ENCODE measurements around the gene SCYL1. TPM values are rescaled to one million over a fixed set of nuclear protein-coding genes. Genes with fewer than 3 reads are reported as not detected.
A peak's percentile ranks its signal among the peaks of the same experiment; 100 is the strongest.

Gene SCYL1
- total RNA-seq, 1 donor from 2014 or later = 80.0 TPM

GRCh38 chr11:65584106-65584505, 59.2 kb downstream of the SCYL1 start:
- no peak for TF ChIP-seq CTCF (IDR thresholded peaks at IDR 0.05; ENCODE audit: partially characterized antibody, unreplicated experiment)
- DNase-seq = no peak
- no peak overlapping the region for H3K4me3 Mint-ChIP-seq (ENCODE audit: unreplicated experiment)
- H3K9me3 Mint-ChIP-seq (ENCODE audit: unreplicated experiment) = peaks cover 10% of the 10 kb centered on the region
- H3K4me1 Mint-ChIP-seq (ENCODE audit: low read depth, unreplicated experiment) = peaks cover 10% of the 10 kb centered on the region
- peaks cover 20% of the 10 kb centered on the region for H3K27me3 Mint-ChIP-seq (ENCODE audit: unreplicated experiment)
- H3K36me3 Mint-ChIP-seq (ENCODE audit: unreplicated experiment) = no peaks in the 10 kb centered on the region
- no peak overlapping the region for H3K27ac Mint-ChIP-seq (ENCODE audit: unreplicated experiment)

- DNase-seq = no peak
- Mint-ChIP-seq H3K9me3 (ENCODE audit: unreplicated experiment) (peaks cover 9% of the 10 kb centered on the region), H3K4me1 (ENCODE audit: low read depth, unreplicated experiment) (peaks cover 10% of the 10 kb centered on the region), H3K27ac (ENCODE audit: unreplicated experiment) (no peak overlapping the region), H3K27me3 (ENCODE audit: unreplicated experiment) (peaks cover 22% of the 10 kb centered on the region), H3K36me3 (ENCODE audit: unreplicated experiment) (no peaks in the 10 kb centered on the region), H3K4me3 (ENCODE audit: unreplicated experiment) (no peak overlapping the region)
- no peak for TF ChIP-seq CTCF (IDR thresholded peaks at IDR 0.05; ENCODE audit: partially characterized antibody, unreplicated experiment)
These were observed 59.9 kb downstream of the SCYL1 start for GRCh38 chr11:65584723-65585171.

- no peak for TF ChIP-seq CTCF (IDR thresholded peaks at IDR 0.05; ENCODE audit: partially characterized antibody, unreplicated experiment)
- Mint-ChIP-seq H3K4me3 (ENCODE audit: unreplicated experiment) (no peak overlapping the region), H3K27ac (ENCODE audit: unreplicated experiment) (peak overlapping the region; percentile 28), H3K9me3 (ENCODE audit: unreplicated experiment) (peaks cover 10% of the 10 kb centered on the region), H3K4me1 (ENCODE audit: low read depth, unreplicated experiment) (peaks cover 12% of the 10 kb centered on the region), H3K27me3 (ENCODE audit: unreplicated experiment) (peaks cover 23% of the 10 kb centered on the region), H3K36me3 (ENCODE audit: unreplicated experiment) (no peaks in the 10 kb centered on the region)
- DNase-seq = no peak
These were observed 60.7 kb downstream of the SCYL1 start for GRCh38 chr11:65585396-65586246.

- Mint-ChIP-seq H3K36me3 (ENCODE audit: unreplicated experiment) (no peaks in the 10 kb centered on the region), H3K27me3 (ENCODE audit: unreplicated experiment) (peaks cover 25% of the 10 kb centered on the region), H3K4me1 (ENCODE audit: low read depth, unreplicated experiment) (peaks cover 14% of the 10 kb centered on the region), H3K9me3 (ENCODE audit: unreplicated experiment) (peaks cover 9% of the 10 kb centered on the region), H3K27ac (ENCODE audit: unreplicated experiment) (peak overlapping the region; percentile 57), H3K4me3 (ENCODE audit: unreplicated experiment) (no peak overlapping the region)
- DNase-seq = no peak
- no peak for TF ChIP-seq CTCF (IDR thresholded peaks at IDR 0.05; ENCODE audit: partially characterized antibody, unreplicated experiment)
These were observed 61.4 kb downstream of the SCYL1 start for GRCh38 chr11:65586247-65586630.

- H3K27ac Mint-ChIP-seq (ENCODE audit: unreplicated experiment) = peak overlapping the region; percentile 57
- H3K27me3 Mint-ChIP-seq (ENCODE audit: unreplicated experiment) = peaks cover 25% of the 10 kb centered on the region
- H3K4me3 Mint-ChIP-seq (ENCODE audit: unreplicated experiment) = no peak overlapping the region
- peaks cover 16% of the 10 kb centered on the region for H3K4me1 Mint-ChIP-seq (ENCODE audit: low read depth, unreplicated experiment)
- TF ChIP-seq CTCF (IDR thresholded peaks at IDR 0.05; ENCODE audit: partially characterized antibody, unreplicated experiment) = no peak
- no peak for DNase-seq
- H3K9me3 Mint-ChIP-seq (ENCODE audit: unreplicated experiment) = peaks cover 11% of the 10 kb centered on the region
- H3K36me3 Mint-ChIP-seq (ENCODE audit: unreplicated experiment) = no peaks in the 10 kb centered on the region
These were observed 61.8 kb downstream of the SCYL1 start for GRCh38 chr11:65586676-65587075.

Data from glutamatergic neuron (in vitro differentiated cells).